ENCODE data around the gene RNF207. TPM values are rescaled to one million over a fixed set of nuclear protein-coding genes. Genes with fewer than 3 reads are reported as not detected.
"Not testable (repeated sequence)": the region's sequence is repeated elsewhere in the genome, so short reads cannot be mapped to it uniquely, and the experiment has no call there.

RNF207 gene
- total RNA-seq, 1 donor from 2014 or later: 53.5 TPM

GRCh38 chr1:6200188-6200809 lies 5.6 kb upstream of the RNF207 start:
- no peak for DNase-seq (ENCODE audit: low read depth)

- DNase-seq (ENCODE audit: low read depth): no peak
Measured at GRCh38 chr1:6202256-6202655, 3.7 kb upstream of the RNF207 start.

- no peak for DNase-seq (ENCODE audit: low read depth)
Measured at GRCh38 chr1:6206520-6206855, 569 bp downstream of the RNF207 start.

GRCh38 chr1:6207075-6207885 lies 1.4 kb downstream of the RNF207 start:
- DNase-seq (ENCODE audit: low read depth): no peak

GRCh38 chr1:6207921-6208320 lies 2.0 kb downstream of the RNF207 start:
- no peak for DNase-seq (ENCODE audit: low read depth)

GRCh38 chr1:6208723-6209660 lies 3.1 kb downstream of the RNF207 start:
- no peak for DNase-seq (ENCODE audit: low read depth)

- no peak for DNase-seq (ENCODE audit: low read depth)
Measured at GRCh38 chr1:6209661-6210580, 4.0 kb downstream of the RNF207 start.

- no peak for DNase-seq (ENCODE audit: low read depth)
Measured at GRCh38 chr1:6210591-6211355, 4.9 kb downstream of the RNF207 start.

- no peak for DNase-seq (ENCODE audit: low read depth)
Measured at GRCh38 chr1:6211731-6212130, 5.8 kb downstream of the RNF207 start.

- DNase-seq (ENCODE audit: low read depth): no peak
Measured at GRCh38 chr1:6212193-6212959, 6.5 kb downstream of the RNF207 start.

- no peak for DNase-seq (ENCODE audit: low read depth)
Measured at GRCh38 chr1:6218375-6219164, 12.7 kb downstream of the RNF207 start.

GRCh38 chr1:6219641-6220040 lies 13.7 kb downstream of the RNF207 start:
- DNase-seq (ENCODE audit: low read depth): not testable (repeated sequence)

GRCh38 chr1:6220236-6220635 lies 14.3 kb downstream of the RNF207 start:
- peak; percentile 70 for DNase-seq (ENCODE audit: low read depth)

GRCh38 chr1:6221210-6221784 lies 15.4 kb downstream of the RNF207 start:
- DNase-seq (ENCODE audit: low read depth): no peak

GRCh38 chr1:6222636-6223035 lies 16.7 kb downstream of the RNF207 start:
- DNase-seq (ENCODE audit: low read depth): no peak

GRCh38 chr1:6223617-6224016 lies 17.7 kb downstream of the RNF207 start:
- DNase-seq (ENCODE audit: low read depth): no peak

GRCh38 chr1:6224718-6225117 lies 18.8 kb downstream of the RNF207 start:
- DNase-seq (ENCODE audit: low read depth): peak; percentile 51

- DNase-seq (ENCODE audit: low read depth): no peak
Measured at GRCh38 chr1:6225651-6226050, 19.7 kb downstream of the RNF207 start.

GRCh38 chr1:6233376-6233775 lies 27.5 kb downstream of the RNF207 start:
- no peak for DNase-seq (ENCODE audit: low read depth)

Data from renal cortical epithelial cell (primary cell).